Fibroblast of pulmonary artery (primary cell): ENCODE data around the gene GSE1.

Source experiments
- DNase-seq: peaks from one replicate; pipeline ENCODE4 v3.0.0-alpha.2; 2010; ENCODE audit warnings: low read depth
- H3K4me3 ChIP-seq: replicated peaks from 2 replicates; pipeline ENCODE4 v1.5.1; 2011; ENCODE audit warnings: low read depth, mild to moderate bottlenecking, control low read depth, low read length, moderate library complexity
- CTCF ChIP-seq: IDR thresholded peaks from 2 replicates; pipeline ENCODE4 v1.5.1; 2011; ENCODE audit warnings: mild to moderate bottlenecking, control low read depth, low read length, inconsistent platforms; ENCODE audit errors: missing control alignments

GSE1 gene

GRCh38 chr16:85704900-85705846, 92.1 kb downstream of the GSE1 start:
- no peak for TF ChIP-seq CTCF
- no peak for DNase-seq
- H3K4me3 ChIP-seq = no peak overlapping the region

DNA sequence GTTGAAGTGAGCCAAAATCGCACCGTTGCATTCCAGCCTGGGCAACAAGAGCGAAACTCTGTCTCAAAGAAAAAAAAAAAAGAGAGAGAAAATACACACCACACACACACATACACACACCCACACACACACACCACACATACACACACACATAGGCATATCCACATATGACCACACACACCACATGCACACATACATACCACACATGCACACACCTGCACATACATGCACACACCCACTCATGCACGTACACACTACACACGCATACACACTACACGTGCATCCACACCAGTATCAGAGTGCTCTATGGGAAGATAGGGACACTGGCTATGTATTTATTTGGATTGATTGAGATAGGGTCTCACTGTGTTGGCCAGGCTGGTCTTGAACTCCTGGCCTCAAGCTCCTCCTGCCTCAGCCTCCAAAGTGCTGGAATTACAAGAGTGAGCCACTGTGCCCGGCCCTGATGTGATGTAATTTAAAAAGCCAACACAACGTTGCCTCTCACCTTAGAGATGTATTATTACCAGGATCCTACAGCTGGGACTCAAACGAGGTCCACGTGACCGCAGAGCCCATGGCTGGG, 93.4 kb downstream of the GSE1 start:
- no peak for DNase-seq
- TF ChIP-seq CTCF = no peak
- H3K4me3 ChIP-seq = no peak overlapping the region

DNA sequence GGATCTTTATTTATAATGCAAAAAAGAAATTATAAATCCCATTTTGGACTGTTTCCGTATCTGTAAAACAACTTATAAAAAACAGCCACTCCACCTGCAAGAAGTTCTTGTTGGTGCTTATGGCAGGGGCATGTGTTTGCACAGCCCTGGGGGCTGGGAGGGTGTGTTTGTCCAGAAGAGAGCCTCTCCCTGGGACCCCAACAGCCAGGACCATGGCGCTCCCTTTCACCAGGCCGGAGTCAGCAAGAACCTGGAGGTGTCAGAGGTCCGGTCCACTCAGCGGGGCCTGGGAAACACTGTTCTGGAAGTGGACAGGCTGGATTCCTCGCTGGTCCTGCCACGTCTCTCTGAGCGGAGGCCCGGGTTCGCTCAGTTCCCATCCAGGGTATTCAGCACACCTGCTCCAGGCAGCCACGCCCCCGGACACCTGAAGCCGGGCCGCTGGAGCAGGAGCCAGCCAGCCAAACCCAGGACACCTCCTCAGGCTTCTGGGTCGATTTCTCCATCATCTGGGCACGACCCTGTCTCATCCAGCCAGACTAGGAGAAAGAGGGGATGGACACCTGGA, 94.5 kb downstream of the GSE1 start:
- no peak for DNase-seq
- no peak overlapping the region for H3K4me3 ChIP-seq
- TF ChIP-seq CTCF = no peak

- no peak for TF ChIP-seq CTCF
- no peak overlapping the region for H3K4me3 ChIP-seq
Observed at GRCh38 chr16:85708338-85708737, 95.2 kb downstream of the GSE1 start.

DNA sequence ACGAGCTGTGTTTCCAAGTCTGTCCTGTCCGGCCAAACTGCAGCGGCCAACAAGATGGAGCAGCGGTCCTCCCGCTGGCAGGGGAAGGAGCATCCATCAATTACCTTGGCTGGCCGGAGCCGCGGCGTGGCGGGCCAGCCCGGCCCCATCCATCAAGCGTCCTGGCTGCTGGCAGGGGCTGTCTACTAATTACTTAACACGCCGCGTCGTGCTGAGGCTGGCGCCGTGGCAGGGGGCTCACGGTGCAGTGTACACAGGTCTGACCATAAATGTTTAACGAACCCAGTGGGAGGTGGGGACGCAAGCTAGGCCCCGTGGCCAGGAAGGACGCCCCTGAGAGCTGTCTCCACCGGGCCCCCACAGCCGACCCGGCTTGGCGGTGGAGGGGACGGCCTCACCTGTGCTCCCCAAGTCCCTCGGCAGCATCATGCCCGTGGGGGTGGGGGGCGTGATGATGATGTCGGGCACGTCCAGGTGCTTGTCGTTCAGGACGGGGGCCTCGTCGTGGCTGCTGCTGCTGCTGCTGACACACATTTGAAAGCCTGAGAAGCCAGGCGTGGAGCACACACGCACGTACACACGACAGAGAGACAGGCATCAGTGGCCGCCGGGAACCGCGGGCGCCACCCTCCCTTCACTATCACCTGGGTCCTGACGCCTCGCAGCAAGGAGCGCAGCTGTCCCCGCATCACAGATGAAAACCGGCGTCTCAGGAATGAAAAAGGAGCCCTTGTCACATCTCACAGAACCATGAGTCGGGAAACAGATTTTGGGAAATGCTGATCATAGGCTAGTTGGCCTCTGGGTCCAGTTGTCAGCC, 96.9 kb downstream of the GSE1 start:
- no peak overlapping the region for H3K4me3 ChIP-seq
- TF ChIP-seq CTCF = no peak
- no peak for DNase-seq

More at GRCh38 chr16:85708338-85708737, 95.2 kb downstream of the GSE1 start:
- DNase-seq = no peak

DNA sequence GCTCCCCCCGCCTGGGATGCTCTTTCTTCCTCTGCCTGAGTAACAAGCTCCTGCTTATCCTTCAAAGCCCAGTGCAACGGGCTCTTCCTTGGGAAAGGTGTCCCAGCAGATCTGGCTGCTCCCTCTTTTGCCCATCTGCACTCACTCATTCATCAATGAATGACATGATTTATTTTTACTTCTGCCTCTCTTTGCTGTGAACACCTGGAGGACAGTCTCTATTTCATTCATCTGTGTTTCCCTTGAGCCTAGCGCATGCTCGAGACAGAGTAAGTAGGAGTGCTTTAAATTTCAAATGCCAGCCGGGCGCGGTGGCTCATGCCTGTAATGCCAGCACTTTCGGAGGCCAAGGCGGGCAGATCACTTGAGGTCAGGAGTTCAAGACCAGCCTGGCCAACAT, 97.6 kb downstream of the GSE1 start:
- no peak for TF ChIP-seq CTCF
- H3K4me3 ChIP-seq = no peak overlapping the region
- no peak for DNase-seq
